SIG-M5 (cell line): ENCODE results near the gene CKS2.

Experiments used
- DNase-seq: peaks from one replicate; lab custom pipeline; 2025; lab: John Stamatoyannopoulos, UW

CKS2 gene

DNA sequence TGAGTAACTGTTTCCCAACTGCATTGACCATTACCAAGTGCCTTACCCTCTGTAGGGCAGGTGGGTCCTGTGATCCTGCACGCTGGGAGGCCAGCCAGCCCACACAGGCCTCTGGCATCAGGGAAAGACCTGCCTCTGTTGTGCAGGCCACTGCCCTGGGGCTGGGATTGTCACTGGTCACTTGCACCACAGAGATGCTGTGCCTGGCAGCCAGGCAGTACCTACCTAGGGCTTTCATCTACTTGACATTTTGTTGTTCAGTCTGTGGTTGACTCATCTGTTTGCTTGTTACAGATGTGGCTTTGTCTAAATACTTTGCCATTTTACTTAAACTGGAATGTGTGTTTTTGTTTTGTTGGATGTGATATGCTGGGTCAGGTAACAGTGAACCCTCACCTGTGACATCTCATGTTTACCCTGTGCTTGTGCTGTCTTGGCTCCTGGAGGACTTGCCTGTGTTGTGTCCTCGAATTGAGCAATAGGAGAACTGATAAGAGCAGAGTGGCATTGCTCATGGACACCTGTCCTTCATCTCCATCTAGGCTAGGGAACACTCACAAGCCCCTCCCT, 40.1 kb downstream of the CKS2 start:
- DNase-seq = no peak

GRCh38 chr9:89351584-89352300, 40.7 kb downstream of the CKS2 start:
- DNase-seq = no peak

DNA sequence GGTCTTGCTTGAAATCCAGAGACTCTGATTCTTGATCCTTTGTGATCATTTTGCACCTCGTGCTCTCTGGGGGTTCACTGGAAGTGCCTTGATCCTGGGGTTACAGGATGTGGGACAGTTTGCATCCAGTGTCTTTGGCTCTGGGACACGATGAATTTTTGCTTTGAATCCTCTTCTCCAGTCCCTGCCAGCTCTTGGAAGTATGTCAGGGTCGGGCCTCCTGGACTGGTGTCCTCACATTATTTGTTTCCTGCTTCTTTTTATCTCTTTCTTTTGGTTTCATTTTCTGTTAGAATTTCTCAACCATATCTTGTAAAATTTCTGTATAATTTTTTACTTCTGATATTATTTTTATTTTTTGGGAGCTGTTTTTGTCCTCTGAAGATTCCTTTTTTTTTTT, 41.5 kb downstream of the CKS2 start:
- no peak for DNase-seq

GRCh38 chr9:89352874-89353649, 42.1 kb downstream of the CKS2 start:
- DNase-seq = no peak

- DNase-seq = no peak
These were observed 43.0 kb downstream of the CKS2 start for GRCh38 chr9:89353989-89354388.

GRCh38 chr9:89354471-89354870, 43.5 kb downstream of the CKS2 start:
- no peak for DNase-seq

DNA sequence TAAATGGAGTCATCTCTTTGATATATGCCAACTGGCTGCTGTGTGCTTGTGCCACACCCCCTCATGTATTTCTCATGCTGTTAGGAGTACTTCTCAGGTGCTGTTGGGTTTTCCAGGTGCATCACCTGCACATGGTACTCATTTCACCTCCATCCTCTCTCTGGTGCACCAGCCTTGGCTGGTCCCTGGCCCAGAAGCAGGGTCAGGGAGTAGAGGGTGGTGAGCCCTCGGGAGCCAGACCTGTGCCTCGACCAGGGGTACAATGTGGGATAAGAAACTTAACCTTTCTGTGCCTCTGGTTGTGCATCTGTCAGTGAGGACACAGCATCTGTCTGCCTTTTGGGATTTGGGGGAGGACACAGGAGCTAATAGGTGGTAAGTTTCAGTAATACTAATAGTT, 45.8 kb downstream of the CKS2 start:
- DNase-seq = no peak

DNA sequence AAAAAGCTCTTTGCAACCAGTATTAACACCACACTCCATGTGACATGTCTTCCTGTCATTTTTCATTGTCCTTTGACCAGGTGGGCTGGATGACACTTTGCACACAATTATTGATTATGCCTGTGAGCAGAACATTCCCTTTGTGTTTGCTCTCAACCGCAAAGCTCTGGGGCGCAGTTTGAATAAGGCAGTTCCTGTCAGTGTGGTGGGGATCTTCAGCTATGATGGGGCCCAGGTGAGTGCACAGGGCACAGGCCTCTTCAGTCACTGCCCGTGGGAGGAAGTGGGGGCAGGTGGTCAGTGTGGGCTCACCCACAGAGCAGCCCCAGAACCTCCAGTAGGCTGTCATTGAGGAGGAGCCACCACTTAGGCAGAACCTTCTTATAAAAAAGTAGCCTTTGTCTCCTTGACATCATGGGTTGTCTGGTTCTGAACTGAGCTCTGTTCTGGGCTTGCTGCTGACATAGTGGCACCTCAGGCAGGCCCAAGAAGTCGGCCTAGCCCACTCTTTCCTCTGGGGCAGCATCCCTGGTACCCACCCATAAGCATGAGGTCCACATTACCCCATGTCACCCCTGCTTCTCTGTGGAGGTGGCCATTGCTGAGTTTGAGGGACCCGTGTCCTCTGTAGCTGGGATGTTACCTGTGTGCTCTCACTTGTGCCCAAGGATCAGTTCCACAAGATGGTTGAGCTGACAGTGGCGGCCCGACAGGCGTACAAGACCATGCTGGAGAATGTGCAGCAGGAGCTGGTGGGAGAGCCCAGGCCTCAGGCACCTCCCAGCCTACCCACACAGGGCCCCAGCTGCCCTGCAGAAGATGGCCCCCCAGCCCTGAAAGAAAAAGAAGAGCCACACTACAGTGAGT, 46.6 kb downstream of the CKS2 start:
- no peak for DNase-seq

DNA sequence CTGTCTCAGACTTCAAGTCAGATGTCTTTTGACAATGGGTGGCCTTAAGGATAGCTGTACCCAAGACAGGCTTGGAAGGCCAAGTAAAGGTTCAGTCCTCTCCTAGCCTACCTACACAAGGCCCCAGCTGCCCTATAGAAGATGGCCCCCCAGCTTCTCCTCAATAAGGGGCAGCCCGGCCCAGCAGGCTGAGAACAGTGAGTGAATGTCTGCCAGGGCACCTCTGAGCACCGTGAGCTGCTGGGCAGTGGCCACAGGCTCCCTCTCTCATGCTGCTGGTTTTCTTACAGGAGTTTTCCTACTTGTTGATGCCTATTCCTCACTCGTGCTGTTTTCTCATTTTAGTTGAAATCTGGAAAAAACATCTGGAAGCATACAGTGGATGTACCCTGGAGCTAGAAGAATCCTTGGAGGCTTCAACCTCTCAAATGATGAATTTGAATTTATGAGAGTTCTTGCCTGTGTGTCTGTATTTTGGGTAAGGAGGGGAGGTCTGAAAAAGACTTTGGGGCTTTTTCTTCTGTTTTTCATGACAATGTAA, 47.5 kb downstream of the CKS2 start:
- DNase-seq = no peak

GRCh38 chr9:89358985-89359384, 48.0 kb downstream of the CKS2 start:
- no peak for DNase-seq

- no peak for DNase-seq
These were observed 48.8 kb downstream of the CKS2 start for GRCh38 chr9:89359751-89360261.

DNA sequence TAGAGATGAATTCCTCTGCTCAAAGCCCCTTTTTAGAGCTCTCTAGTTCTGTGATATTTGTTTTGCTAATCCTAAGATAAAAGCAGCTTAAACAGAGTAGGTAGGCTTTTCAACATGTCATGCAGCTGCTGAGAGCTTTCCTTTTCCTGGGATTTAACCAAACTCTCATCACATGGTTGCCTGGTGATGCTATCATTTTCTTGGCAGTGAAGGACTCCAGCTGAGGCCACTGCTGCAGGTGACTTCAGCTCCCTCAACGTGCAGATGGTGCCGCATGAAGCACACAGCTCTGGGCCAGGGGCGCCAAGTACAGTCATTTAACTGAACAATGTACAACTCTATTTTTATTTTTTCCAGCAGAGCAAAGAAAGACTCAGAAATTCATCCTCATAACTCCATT, 49.5 kb downstream of the CKS2 start:
- DNase-seq = no peak

- no peak for DNase-seq
These were observed 50.0 kb downstream of the CKS2 start for GRCh38 chr9:89361031-89361430.

DNA sequence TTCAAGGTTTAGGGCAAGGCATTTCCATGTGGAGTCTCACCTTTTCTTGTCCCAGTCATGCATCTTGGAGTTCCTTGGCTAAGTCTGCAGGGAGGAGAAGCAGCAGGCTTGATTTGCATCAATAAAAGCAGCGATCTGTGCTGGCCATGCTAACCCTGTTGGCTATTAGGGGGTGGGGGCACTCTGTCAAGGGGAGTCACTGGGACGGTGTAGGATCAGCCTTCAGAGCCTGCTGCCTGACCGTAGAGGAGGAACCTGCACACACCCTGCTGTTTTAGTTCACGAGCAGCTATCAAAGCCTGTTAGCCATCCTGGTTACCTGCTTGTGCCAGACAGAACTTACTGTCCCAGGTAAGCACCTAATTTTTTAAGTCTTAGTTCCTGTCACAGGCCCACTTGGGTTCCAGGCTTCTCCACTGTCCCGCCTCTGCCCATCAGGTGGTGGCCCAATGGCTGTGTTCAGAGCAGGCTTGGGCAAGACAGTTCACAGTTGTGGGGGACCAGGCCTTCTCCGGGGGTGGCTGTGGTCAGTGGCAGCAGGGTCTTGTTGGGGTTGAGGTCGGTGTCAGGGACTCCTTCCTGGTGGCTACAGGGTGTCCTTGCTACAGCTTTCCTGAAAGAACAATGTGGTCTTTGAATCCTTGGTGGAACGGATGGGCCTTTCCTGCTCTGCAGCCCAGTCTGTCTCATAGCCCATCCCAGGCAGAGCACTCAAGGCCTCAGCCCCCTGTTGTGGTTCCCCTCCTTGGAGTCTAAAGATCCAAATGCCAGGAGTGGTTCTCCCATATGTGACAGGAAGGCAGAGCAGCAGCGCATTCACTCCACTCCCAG, 51.0 kb downstream of the CKS2 start:
- no peak for DNase-seq

DNA sequence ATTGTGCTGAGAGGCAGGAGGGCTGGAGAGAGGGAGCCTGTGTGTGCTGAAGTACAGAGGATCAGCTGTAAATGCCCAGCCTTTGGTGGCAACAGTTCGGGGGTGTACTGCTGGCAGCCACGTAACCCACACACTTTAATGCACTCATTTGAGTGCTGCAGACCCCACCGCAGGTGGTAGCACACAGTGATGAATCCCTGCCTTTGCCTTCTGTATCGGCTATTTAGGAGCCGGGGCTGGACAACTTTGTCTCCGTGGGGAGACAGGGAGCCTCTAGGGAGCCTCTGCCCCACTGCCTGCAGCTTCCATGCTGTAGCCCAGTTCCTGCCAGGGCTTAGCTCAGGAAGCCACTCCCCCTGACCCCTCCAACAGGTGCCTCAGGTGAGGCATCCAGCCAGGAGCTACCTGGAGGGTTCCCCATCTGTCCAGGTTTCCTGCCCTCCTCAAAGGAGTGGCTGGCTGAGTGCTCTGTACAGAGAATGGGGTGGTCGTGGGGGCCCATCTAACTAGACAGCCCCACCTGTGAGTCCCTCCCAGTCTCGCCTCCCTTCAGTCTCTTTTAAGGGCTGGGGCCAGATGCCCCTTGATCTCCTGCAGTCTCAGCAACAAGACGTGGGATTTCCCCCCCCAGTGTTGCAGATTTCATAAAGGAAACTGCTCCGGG, 51.8 kb downstream of the CKS2 start:
- no peak for DNase-seq

GRCh38 chr9:89363311-89363670, 52.3 kb downstream of the CKS2 start:
- no peak for DNase-seq

GRCh38 chr9:89363921-89364665, 53.1 kb downstream of the CKS2 start:
- no peak for DNase-seq

GRCh38 chr9:89364666-89365531, 53.9 kb downstream of the CKS2 start:
- no peak for DNase-seq

DNA sequence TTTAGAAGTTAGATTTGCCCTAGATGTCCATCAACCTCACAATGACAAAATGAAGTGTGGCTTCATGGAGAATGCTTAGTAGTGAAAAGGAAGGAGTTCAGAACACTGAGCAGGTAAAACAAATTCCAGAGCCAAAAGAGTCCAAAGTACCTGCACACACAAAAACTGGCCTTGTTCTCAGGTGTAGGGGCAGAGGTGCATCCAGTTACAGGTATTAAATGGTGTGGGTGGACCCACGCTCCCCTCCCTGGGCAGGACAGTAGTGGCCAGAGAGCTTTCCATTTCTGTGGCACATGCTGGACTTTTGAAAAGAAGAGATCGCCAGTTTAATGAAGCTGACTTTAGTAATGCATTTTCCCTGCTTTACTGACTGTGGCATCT, 54.5 kb downstream of the CKS2 start:
- no peak for DNase-seq
